ENCODE measurements around the gene PPM1L. TPM values are rescaled to one million over a fixed set of nuclear protein-coding genes. Genes with fewer than 3 reads are reported as not detected.

PPM1L gene
- total and polyA plus RNA-seq, 2 donors (not counting 1 experiment from before 2014, with no cell fraction given), result 1.1 to 12.0 TPM

GRCh38 chr3:160837394-160837980 lies 81.5 kb downstream of the PPM1L start:
- Histone ChIP-seq H3K36me3 (replicated peaks in 1 of 2; ENCODE audit: control extremely low read depth in 1 of 2, control insufficient read depth in 1 of 2, extremely low read depth in 1 of 2, insufficient read depth in 2 of 2, low read length in 1 of 2) (no peaks in the 10 kb centered on the region), H3K4me1 (ENCODE audit: control insufficient read depth in 2 of 2, insufficient read depth in 2 of 2, low read length in 2 of 2) (peaks cover 0 to 8% of the 10 kb centered on the region in 2 donors), H2AFZ (ENCODE audit: insufficient read depth, low read depth, low read length, poor library complexity, severe bottlenecking) (no peak overlapping the region), H4K20me1 (ENCODE audit: control insufficient read depth, insufficient read depth, low read length, poor library complexity, severe bottlenecking) (no peaks in the 10 kb centered on the region), H3K27ac (ENCODE audit: low read length in 2 of 2) (no peak overlapping the region), H3K9ac (ENCODE audit: low read length) (no peak overlapping the region), H3K79me2 (ENCODE audit: control insufficient read depth, insufficient read depth, low read length) (no peaks in the 10 kb centered on the region), H3K4me3 (ENCODE audit: control extremely low read depth in 1 of 5, extremely low read depth in 1 of 5, insufficient read depth in 1 of 5, low read depth in 2 of 5, low read length in 4 of 5) (no peak overlapping the region), H3K4me2 (replicated peaks; ENCODE audit: low read depth, low read length, poor library complexity, severe bottlenecking) (no peak overlapping the region), H3K9me3 (ENCODE audit: control extremely low read depth in 1 of 3, control insufficient read depth in 2 of 3, insufficient read depth in 1 of 3, low read length in 2 of 3) (no peaks in the 10 kb centered on the region), H3K27me3 (replicated peaks in 1 of 4; ENCODE audit: control extremely low read depth in 1 of 4, control insufficient read depth in 3 of 4, insufficient read depth in 4 of 4, low read length in 3 of 4) (no peaks in the 10 kb centered on the region)
- intact Hi-C loops (cut with micrococcal nuclease), result no loop called here
- ChIA-PET CTCF (no interaction called here), POLR2A (no interaction called here)
- H3K27ac Mint-ChIP-seq, result no peak overlapping the region
- no peaks in the 10 kb centered on the region for H3K27me3 Mint-ChIP-seq
- DNase-seq, result no peak
- no peak overlapping the region for H3K4me3 Mint-ChIP-seq
- TF ChIP-seq EZH2 (IDR thresholded peaks at IDR 0.05; ENCODE audit: borderline replicate concordance, insufficient read depth, low read depth, low read length, poor library complexity, severe bottlenecking) (no peak), CTCF (IDR thresholded peaks at IDR 0.05) (no peak)
- H3K9me3 Mint-ChIP-seq (ENCODE audit: insufficient read depth), result no peaks in the 10 kb centered on the region
- ATAC-seq (ENCODE audit: low read depth), result no peak
- H3K4me1 Mint-ChIP-seq, result peaks cover 6% of the 10 kb centered on the region
- 18% methylated on average over 3 of the region's 3 CpGs for WGBS (ENCODE audit: insufficient coverage)

DNA sequence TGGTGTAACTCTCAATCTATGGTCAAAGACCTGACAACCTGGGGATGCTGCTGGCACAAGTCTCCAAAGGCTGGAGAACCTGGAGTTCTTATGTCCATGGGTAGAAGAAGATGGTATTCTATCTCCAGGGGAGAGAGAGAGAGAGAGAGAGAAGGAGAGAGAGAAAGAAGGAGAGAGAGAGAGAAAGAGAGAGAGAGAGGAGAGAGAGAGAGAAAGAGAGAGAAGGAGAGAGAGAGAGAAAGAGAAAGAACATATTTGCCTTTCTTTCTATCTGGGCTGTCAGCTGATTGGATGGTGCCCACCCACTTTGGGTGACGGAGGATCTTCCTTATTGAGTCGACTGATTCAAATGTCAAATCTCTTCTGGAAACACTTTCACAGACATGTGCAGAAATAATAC lies 84.6 kb downstream of the PPM1L start:
- ATAC-seq (ENCODE audit: low read depth), result no peak
- ChIA-PET CTCF (interaction anchor here (0.7 kb wide), 1 partner anchor 77 kb away, joined by 3 read pairs; no protein-coding TSS in a partner anchor), POLR2A (no interaction called here)
- 83% methylated on average over 1 of the region's 2 CpGs for WGBS (ENCODE audit: insufficient coverage)
- Histone ChIP-seq H3K79me2 (ENCODE audit: control insufficient read depth, insufficient read depth, low read length) (no peaks in the 10 kb centered on the region), H3K27me3 (replicated peaks in 1 of 4; ENCODE audit: control extremely low read depth in 1 of 4, control insufficient read depth in 3 of 4, insufficient read depth in 4 of 4, low read length in 3 of 4) (no peaks in the 10 kb centered on the region), H3K9me3 (ENCODE audit: control extremely low read depth in 1 of 3, control insufficient read depth in 2 of 3, insufficient read depth in 1 of 3, low read length in 2 of 3) (no peaks in the 10 kb centered on the region), H4K20me1 (ENCODE audit: control insufficient read depth, insufficient read depth, low read length, poor library complexity, severe bottlenecking) (no peaks in the 10 kb centered on the region), H3K4me1 (ENCODE audit: control insufficient read depth in 2 of 2, insufficient read depth in 2 of 2, low read length in 2 of 2) (peaks cover 0 to 8% of the 10 kb centered on the region in 2 donors), H2AFZ (ENCODE audit: insufficient read depth, low read depth, low read length, poor library complexity, severe bottlenecking) (no peak overlapping the region), H3K36me3 (replicated peaks in 1 of 2; ENCODE audit: control extremely low read depth in 1 of 2, control insufficient read depth in 1 of 2, extremely low read depth in 1 of 2, insufficient read depth in 2 of 2, low read length in 1 of 2) (no peaks in the 10 kb centered on the region), H3K9ac (ENCODE audit: low read length) (no peak overlapping the region), H3K4me3 (ENCODE audit: control extremely low read depth in 1 of 5, extremely low read depth in 1 of 5, insufficient read depth in 1 of 5, low read depth in 2 of 5, low read length in 4 of 5) (no peak overlapping the region), H3K4me2 (replicated peaks; ENCODE audit: low read depth, low read length, poor library complexity, severe bottlenecking) (no peak overlapping the region), H3K27ac (ENCODE audit: low read length in 2 of 2) (no peak overlapping the region)
- intact Hi-C loops (cut with micrococcal nuclease), result no loop called here
- TF ChIP-seq EZH2 (IDR thresholded peaks at IDR 0.05; ENCODE audit: borderline replicate concordance, insufficient read depth, low read depth, low read length, poor library complexity, severe bottlenecking), result no peak
- no peak for TF ChIP-seq CTCF (IDR thresholded peaks at IDR 0.05)
- Mint-ChIP-seq H3K27ac (no peak overlapping the region), H3K27me3 (no peaks in the 10 kb centered on the region), H3K9me3 (ENCODE audit: insufficient read depth) (peaks cover 2% of the 10 kb centered on the region), H3K4me1 (peaks cover 6% of the 10 kb centered on the region), H3K4me3 (no peak overlapping the region)
- DNase-seq, result no peak

All from B cell (primary cell).